SK-N-SH (cell line): ENCODE results near the gene OR13J1. TPM values are rescaled to one million over a fixed set of nuclear protein-coding genes. Genes with fewer than 3 reads are reported as not detected.

Experiments
- CTCF ChIA-PET: fragments of 300-600, 350-600 bp; formaldehyde crosslinking; extraction: SDS; loops from one replicate; lab custom pipeline; 2021; lab: Yijun Ruan, JAX
- POLR2A ChIA-PET: fragments of 350-600 bp; sonication (Branson Sonifier 250); formaldehyde crosslinking; extraction: SDS; loops from one replicate; lab custom pipeline; 2020; ENCODE audit warnings: antibody characterized with exemption, inconsistent platforms; lab: Yijun Ruan, JAX
- DNase-seq: peaks from one replicate; pipeline ENCODE4 v3.0.0; 2012
- H2AFZ ChIP-seq: fragments of 200-600 bp; sonication (generic); 2 replicates; pipeline ENCODE4 v1.8.1; 2016; ENCODE audit warnings: antibody characterized with exemption, mild to moderate bottlenecking, low read depth
- H3F3A ChIP-seq: fragments of 200-600 bp; sonication (generic); replicated peaks from 2 replicates; pipeline ENCODE3; 2016; ENCODE audit warnings: antibody characterized with exemption, mild to moderate bottlenecking; ENCODE audit not compliant: insufficient read depth
- H3K27ac ChIP-seq, 2 experiments: fragments of 200-500 bp in 1 of 2; fragments of 200-600 bp in 1 of 2; sonication (Bioruptor generic) in 1 of 2; sonication (generic), shearing (Covaris generic) in 1 of 2; 2 replicates each; pipeline versions ENCODE4 v1.5.1 to v1.6.1; 2014 to 2016; ENCODE audit warnings: low read depth in 2 of 2, inconsistent platforms in 1 of 2, low read length in 1 of 2, mild to moderate bottlenecking in 1 of 2, mixed read lengths in 1 of 2
- H3K27me3 ChIP-seq: fragments of 200-600 bp; sonication (generic), shearing (Covaris generic); 2 replicates; pipeline ENCODE4 v1.6.1; 2016; ENCODE audit warnings: mixed run types; ENCODE audit not compliant: insufficient read depth
- H3K36me3 ChIP-seq, 2 experiments: fragments of 200-500 bp in 1 of 2; fragments of 200-600 bp in 1 of 2; sonication (Bioruptor generic) in 1 of 2; sonication (generic) in 1 of 2; replicated peaks in 1 of 2; 2 replicates each; pipeline versions ENCODE3 to v1.5.1; 2014 to 2016; ENCODE audit warnings: low read length in 1 of 2, mild to moderate bottlenecking in 1 of 2; ENCODE audit not compliant: insufficient read depth in 2 of 2, control insufficient read depth in 1 of 2
- H3K4me1 ChIP-seq, 2 experiments: fragments of 200-500 bp in 1 of 2; fragments of 200-600 bp in 1 of 2; sonication (Bioruptor generic) in 1 of 2; sonication (generic), shearing (Covaris generic) in 1 of 2; 2 replicates each; pipeline versions ENCODE4 v1.5.1 to v1.6.1; 2014 to 2016; ENCODE audit warnings: low read depth in 1 of 2, low read length in 1 of 2, mixed run types in 1 of 2; ENCODE audit not compliant: insufficient read depth in 2 of 2, control insufficient read depth in 1 of 2
- H3K4me2 ChIP-seq: fragments of 200-600 bp; sonication (generic), shearing (Covaris generic); 2 replicates; pipeline ENCODE4 v1.6.1; 2017; ENCODE audit warnings: mixed run types
- H3K4me3 ChIP-seq, 2 experiments: fragments of 200-500 bp in 1 of 2; fragments of 200-600 bp in 1 of 2; sonication (Bioruptor generic) in 1 of 2; sonication (generic), shearing (Covaris generic) in 1 of 2; 2 replicates each; pipeline versions ENCODE4 v1.5.1 to v1.8.1; 2014 to 2016; ENCODE audit warnings: low read depth in 2 of 2, inconsistent platforms in 1 of 2, low read length in 1 of 2, mild to moderate bottlenecking in 1 of 2, mixed read lengths in 1 of 2, moderate library complexity in 1 of 2
- H3K79me2 ChIP-seq: fragments of 200-600 bp; sonication (generic); 2 replicates; pipeline ENCODE4 v1.8.1; 2017; ENCODE audit warnings: mild to moderate bottlenecking; ENCODE audit not compliant: insufficient read depth
- H3K9ac ChIP-seq: fragments of 200-600 bp; sonication (generic); 2 replicates; pipeline ENCODE4 v1.6.1; 2017; ENCODE audit warnings: mixed run types
- H3K9me2 ChIP-seq: fragments of 200-600 bp; sonication (generic); 2 replicates; pipeline ENCODE4 v1.6.1; 2017; ENCODE audit warnings: mixed run types
- H3K9me3 ChIP-seq: fragments of 200-600 bp; sonication (generic); 2 replicates; pipeline ENCODE4 v1.6.1; 2017; ENCODE audit warnings: mixed run types, mild to moderate bottlenecking, moderate library complexity
- H4K20me1 ChIP-seq: fragments of 200-600 bp; sonication (generic); 2 replicates; pipeline ENCODE4 v1.6.1; 2017; ENCODE audit warnings: mild to moderate bottlenecking, mixed run types; ENCODE audit not compliant: insufficient read depth
- ELF1 ChIP-seq: IDR thresholded peaks from 2 replicates; pipeline ENCODE4 v1.4.0; 2012
- EZH2phosphoT487 ChIP-seq: fragments of 200-600 bp; sonication (generic); IDR thresholded peaks from 2 replicates; pipeline ENCODE4 v1.6.1; 2017; ENCODE audit warnings: low read depth, mixed run types, mild to moderate bottlenecking, antibody characterized with exemption, moderate library complexity, borderline replicate concordance
- FOXM1 ChIP-seq: IDR thresholded peaks from 2 replicates; pipeline ENCODE4 v1.4.0; 2012; ENCODE audit warnings: low read depth, mild to moderate bottlenecking
- GABPA ChIP-seq: IDR thresholded peaks from 2 replicates; pipeline ENCODE4 v1.4.0; 2012; ENCODE audit warnings: low read depth, mild to moderate bottlenecking
- MAX ChIP-seq: IDR thresholded peaks from 2 replicates; pipeline ENCODE4 v1.4.0; 2012; ENCODE audit warnings: low read depth
- MXI1 ChIP-seq: IDR thresholded peaks from 2 replicates; pipeline ENCODE4 v1.6.1; 2012; ENCODE audit warnings: mild to moderate bottlenecking, low read depth, low read length, improper control_type of control experiment
- PBX3 ChIP-seq: IDR thresholded peaks from 2 replicates; pipeline ENCODE4; 2012
- POLR2AphosphoS5 ChIP-seq: IDR thresholded peaks from 2 replicates; pipeline ENCODE4 v1.6.1; 2012; ENCODE audit warnings: low read depth, low read length
- RCOR1 ChIP-seq: fragments of 150-350 bp; IDR thresholded peaks from 2 replicates; pipeline ENCODE4 v1.6.1; 2017; ENCODE audit warnings: antibody characterized with exemption, low read length
- REST ChIP-seq: IDR thresholded peaks from 2 replicates; pipeline ENCODE4 v1.6.1; 2012; ENCODE audit warnings: mild to moderate bottlenecking, low read depth, low read length, moderate library complexity
- SMC3 ChIP-seq: IDR thresholded peaks from 2 replicates; pipeline ENCODE4 v1.6.1; 2012; ENCODE audit warnings: low read depth, low read length, improper control_type of control experiment
- USF2 ChIP-seq: fragments of 150-350 bp; IDR thresholded peaks from 2 replicates; pipeline ENCODE4 v1.6.1; 2017; ENCODE audit warnings: antibody characterized with exemption, low read length, low read depth, borderline replicate concordance
- ZBTB33 ChIP-seq: IDR thresholded peaks from 2 replicates; pipeline ENCODE4 v1.4.0; 2012; ENCODE audit warnings: low read depth, borderline replicate concordance
- WGBS: methylation state at CpG from one replicate; pipeline ENCODE4 v1.1.6; 2017; ENCODE audit warnings: low lambda C conversion rate; 5-methylcytosine and 5-hydroxymethylcytosine counted together
- polyA plus RNA-seq, 3 experiments: library from polyadenylated mRNA; depleted of rRNA; stranded (reverse); fragments of >200 nt; gene quantifications; 2 replicates each; pipeline ENCODE4 v1.2.3, GENCODE V29; 2012

The OR13J1 gene
- polyA plus RNA-seq, 1 of the 3 experiments (the other 2 are of a cell fraction): not detected

GRCh38 chr9:35842020-35842745 lies 28.0 kb downstream of the OR13J1 start (continued):
- no peak for TF ChIP-seq ZBTB33

- Histone ChIP-seq H2AFZ (no peak overlapping the region), H3K4me3 (no peak overlapping the region), H3K9ac (no peak overlapping the region), H3K4me2 (no peak overlapping the region), H3K4me1 (peaks cover 0 to 10% of the 10 kb centered on the region in 2 experiments; a peak in 3 of 4 replicates), H4K20me1 (no peaks in the 10 kb centered on the region), H3K9me3 (no peaks in the 10 kb centered on the region), H3F3A (no peaks in the 10 kb centered on the region), H3K9me2 (no peaks in the 10 kb centered on the region), H3K36me3 (no peaks in the 10 kb centered on the region), H3K27me3 (no peaks in the 10 kb centered on the region)
- no CpG with 5 or more reads among the region's 5 CpGs for whole genome bisulfite sequencing
- CTCF ChIA-PET: interaction anchor here (0.9 to 1.8 kb wide), 4 partner anchors 10 to 51 kb away, joined by 3 to 8 read pairs (median 4); no protein-coding TSS in a partner anchor
- no peak for DNase-seq
- POLR2A ChIA-PET: no interaction called here
- TF ChIP-seq GABPA (no peak), MAX (no peak), PBX3 (no peak), FOXM1 (no peak), SMC3 (no peak), MXI1 (no peak), ELF1 (no peak)
- TF ChIP-seq, all 33 proteins: peak for 0
- Histone ChIP-seq H3K27ac (no peak overlapping the region), H3K79me2 (no peaks in the 10 kb centered on the region)
Measured at GRCh38 chr9:35841645-35841900, 28.6 kb downstream of the OR13J1 start.

- Histone ChIP-seq H3F3A (no peaks in the 10 kb centered on the region), H3K36me3 (no peaks in the 10 kb centered on the region), H3K9me3 (no peaks in the 10 kb centered on the region), H2AFZ (no peak overlapping the region), H3K79me2 (no peaks in the 10 kb centered on the region), H4K20me1 (no peaks in the 10 kb centered on the region), H3K4me2 (no peak overlapping the region), H3K27ac (no peak overlapping the region), H3K9me2 (no peaks in the 10 kb centered on the region), H3K4me3 (no peak overlapping the region), H3K4me1 (peaks cover 0 to 10% of the 10 kb centered on the region in 2 experiments; a peak in 3 of 4 replicates), H3K27me3 (no peaks in the 10 kb centered on the region), H3K9ac (no peak overlapping the region)
- 90% methylated on average over 12 of the region's 15 CpGs for WGBS
- ChIA-PET CTCF (interaction anchor here (0.9 to 2.8 kb wide), 4 partner anchors 9 to 51 kb away, joined by 3 to 12 read pairs (median 6); no protein-coding TSS in a partner anchor), POLR2A (no interaction called here)
- no peak for DNase-seq
- TF ChIP-seq EZH2phosphoT487: no peak
- TF ChIP-seq USF2: no peak
- no peak for TF ChIP-seq POLR2AphosphoS5
- TF ChIP-seq PBX3: no peak
- TF ChIP-seq RCOR1: no peak
- TF ChIP-seq REST: no peak
- no peak for TF ChIP-seq MXI1
- no peak for TF ChIP-seq GABPA
Measured at GRCh38 chr9:35840881-35841644, 29.1 kb downstream of the OR13J1 start.
